ENCODE results near the gene TWF1.
A peak's percentile ranks its signal among the peaks of the same experiment; 100 is the strongest.
"Not testable (repeated sequence)": the region's sequence is repeated elsewhere in the genome, so short reads cannot be mapped to it uniquely, and the experiment has no call there.

Gene TWF1

GRCh38 chr12:43758728-43759563, 47.2 kb downstream of the TWF1 start, which contains the start of the genes IRAK4 and PUS7L:
Gene IRAK4, plus strand, starts transcription at chr12:43758951. Its CDS starts 9,161 bp downstream, at chr12:43768112.
Gene PUS7L, minus strand, starts transcription at chr12:43758790. Its CDS starts 3,545 bp downstream, at chr12:43755245.
- Histone ChIP-seq H3K4me2 (ENCODE audit: low read length) (peak within 1 kb of the TSS; percentile 97), H2AFZ (ENCODE audit: low read depth, low read length) (peak within 1 kb of the TSS; percentile 92), H3K4me1 (ENCODE audit: low read length) (peaks cover 17% of the 10 kb centered on the region), H3K79me2 (ENCODE audit: low read length) (peaks cover 40% of the 10 kb centered on the region), H3K27me3 (ENCODE audit: low read depth, low read length) (no peaks in the 10 kb centered on the region), H3K9me3 (ENCODE audit: insufficient read depth, low read length) (no peaks in the 10 kb centered on the region), H4K20me1 (ENCODE audit: insufficient read depth, low read length) (no peaks in the 10 kb centered on the region), H3K4me3 (ENCODE audit: low read length) (peak within 1 kb of the TSS; percentile 94), H3K9ac (ENCODE audit: low read length) (peak within 1 kb of the TSS; percentile 93), H3K36me3 (replicated peaks; ENCODE audit: low read depth, low read length) (peaks cover 23% of the 10 kb centered on the region), H3K27ac (ENCODE audit: low read length) (peak within 1 kb of the TSS; percentile 84)
- TF ChIP-seq CTCF (IDR thresholded peaks at IDR 0.05; ENCODE audit: low read depth, low read length) (peak; percentile 46), EZH2phosphoT487 (IDR thresholded peaks at IDR 0.05; ENCODE audit: low read depth) (no peak)

GRCh38 chr12:43758247-43758727, 47.8 kb downstream of the TWF1 start:
- H3K79me2 ChIP-seq (ENCODE audit: low read length): peaks cover 40% of the 10 kb centered on the region
- peak overlapping the region; percentile 85 for H3K9ac ChIP-seq (ENCODE audit: low read length)
- no peak overlapping the region for H3K27ac ChIP-seq (ENCODE audit: low read length)
- peaks cover 26% of the 10 kb centered on the region for H3K36me3 ChIP-seq (replicated peaks; ENCODE audit: low read depth, low read length)
- peak overlapping the region; percentile 86 for H2AFZ ChIP-seq (ENCODE audit: low read depth, low read length)
- peaks cover 17% of the 10 kb centered on the region for H3K4me1 ChIP-seq (ENCODE audit: low read length)
- peak overlapping the region; percentile 97 for H3K4me2 ChIP-seq (ENCODE audit: low read length)
- TF ChIP-seq EZH2phosphoT487 (IDR thresholded peaks at IDR 0.05; ENCODE audit: low read depth) (no peak), CTCF (IDR thresholded peaks at IDR 0.05; ENCODE audit: low read depth, low read length) (no peak)
- no peaks in the 10 kb centered on the region for H3K27me3 ChIP-seq (ENCODE audit: low read depth, low read length)
- no peaks in the 10 kb centered on the region for H4K20me1 ChIP-seq (ENCODE audit: insufficient read depth, low read length)
- no peaks in the 10 kb centered on the region for H3K9me3 ChIP-seq (ENCODE audit: insufficient read depth, low read length)
- H3K4me3 ChIP-seq (ENCODE audit: low read length): peak overlapping the region; percentile 94

- no peak overlapping the region for H3K4me2 ChIP-seq (ENCODE audit: low read length)
These were observed 52.1 kb downstream of the TWF1 start for GRCh38 chr12:43754015-43754414.

GRCh38 chr12:43751360-43751759, 54.8 kb downstream of the TWF1 start:
- H2AFZ ChIP-seq (ENCODE audit: low read depth, low read length); H3K4me2 ChIP-seq (ENCODE audit: low read length); H3K27ac ChIP-seq (ENCODE audit: low read length); H3K9me3 ChIP-seq (ENCODE audit: insufficient read depth, low read length); H3K4me3 ChIP-seq (ENCODE audit: low read length); H3K27me3 ChIP-seq (ENCODE audit: low read depth, low read length); H3K4me1 ChIP-seq (ENCODE audit: low read length); H3K79me2 ChIP-seq (ENCODE audit: low read length); H4K20me1 ChIP-seq (ENCODE audit: insufficient read depth, low read length); H3K9ac ChIP-seq (ENCODE audit: low read length): not testable (repeated sequence)
- H3K36me3 ChIP-seq (replicated peaks; ENCODE audit: low read depth, low read length): peaks cover 38% of the 10 kb centered on the region

More at GRCh38 chr12:43754015-43754414, 52.1 kb downstream of the TWF1 start:
- Histone ChIP-seq H3K36me3 (replicated peaks; ENCODE audit: low read depth, low read length) (peaks cover 38% of the 10 kb centered on the region), H4K20me1 (ENCODE audit: insufficient read depth, low read length) (no peaks in the 10 kb centered on the region), H2AFZ (ENCODE audit: low read depth, low read length) (no peak overlapping the region), H3K9ac (ENCODE audit: low read length) (no peak overlapping the region), H3K27ac (ENCODE audit: low read length) (no peak overlapping the region), H3K9me3 (ENCODE audit: insufficient read depth, low read length) (no peaks in the 10 kb centered on the region), H3K4me1 (ENCODE audit: low read length) (peaks cover 7% of the 10 kb centered on the region), H3K27me3 (ENCODE audit: low read depth, low read length) (no peaks in the 10 kb centered on the region), H3K79me2 (ENCODE audit: low read length) (peaks cover 24% of the 10 kb centered on the region), H3K4me3 (ENCODE audit: low read length) (no peak overlapping the region)
- TF ChIP-seq EZH2phosphoT487 (IDR thresholded peaks at IDR 0.05; ENCODE audit: low read depth): no peak
- TF ChIP-seq CTCF (IDR thresholded peaks at IDR 0.05; ENCODE audit: low read depth, low read length): no peak

Data from OCI-LY3 (cell line).